Lower leg skin (tissue), 3 donors: ENCODE measurements around the gene SRRM5.

Experiments
- CTCF ChIP-seq, 3 donors: fragments of 450-650 bp; IDR thresholded peaks; one replicate each; pipeline ENCODE4 v1.5.1; 2016; ENCODE audit warnings: antibody characterized with exemption in 3 of 3, mild to moderate bottlenecking in 3 of 3, moderate library complexity in 2 of 3
- POLR2A ChIP-seq, 2 donors: fragments of 450-650 bp; IDR thresholded peaks; one replicate each; pipeline ENCODE4 v1.6.1; 2016 to 2017; ENCODE audit warnings: antibody characterized with exemption in 2 of 2, mild to moderate bottlenecking in 1 of 2, moderate library complexity in 1 of 2

- TF ChIP-seq CTCF (IDR thresholded peaks at IDR 0.05) (no peak), POLR2A (IDR thresholded peaks at IDR 0.05) (no peak)
Measured at GRCh38 chr19:43644181-43644580, 32.3 kb downstream of the SRRM5 start.
